ENCODE data around the gene AGBL4.

DNA sequence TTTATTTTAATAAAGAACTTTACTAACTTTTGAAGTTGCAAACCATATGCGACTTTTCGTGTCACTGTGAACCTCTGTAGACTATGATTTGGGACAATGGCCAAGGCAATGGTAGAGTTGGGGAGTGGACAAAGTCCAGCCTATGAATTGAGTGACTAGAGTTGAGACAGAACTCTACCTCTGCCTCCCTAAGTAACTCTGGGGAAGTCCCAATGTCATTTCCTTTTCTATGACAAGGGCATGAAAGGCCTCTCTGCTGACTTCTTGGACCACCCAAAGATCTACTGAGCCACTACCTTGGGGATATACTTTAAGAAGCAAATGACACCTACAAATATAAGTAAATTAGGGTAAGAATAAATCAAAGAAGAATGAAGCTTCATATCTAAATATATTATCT, 1266.4 kb downstream of the AGBL4 start:
- TF ChIP-seq TAF1 (IDR thresholded peaks at IDR 0.05; ENCODE audit: low read depth, low read length) = no peak
- TF ChIP-seq POLR2AphosphoS5 (IDR thresholded peaks at IDR 0.05; ENCODE audit: low read depth, low read length) = no peak
- no peak for TF ChIP-seq POLR2A (IDR thresholded peaks at IDR 0.05; ENCODE audit: low read depth, low read length)
- TF ChIP-seq PAX5 (IDR thresholded peaks at IDR 0.05; ENCODE audit: insufficient read depth, low read length, severe bottlenecking) = no peak
